A549 (cell line): ENCODE data around the gene CD80. TPM values are rescaled to one million over a fixed set of nuclear protein-coding genes. Genes with fewer than 3 reads are reported as not detected.

Experiments used
- ATAC-seq, 2 experiments: fragments of 200-7000 bp in 1 of 2; fragments of >200 bp in 1 of 2; cut with Nextera tagmentation in 1 of 2; cut with Tn5 transposase in 1 of 2; 3 replicates each; pipeline versions ENCODE4 v1.8.0 to v1.9.1; 2018 to 2020; ENCODE audit warnings: mild to moderate bottlenecking in 1 of 2, moderate library complexity in 1 of 2
- CTCF ChIA-PET: fragments of 300-600 bp; sonication (Branson Sonifier 250); formaldehyde crosslinking; extraction: SDS; loops from one replicate; lab custom pipeline; 2021; ENCODE audit warnings: antibody characterized with exemption, inconsistent platforms; lab: Yijun Ruan, JAX
- POLR2A ChIA-PET: fragments of 350-600 bp; formaldehyde crosslinking; extraction: SDS; loops from one replicate; lab custom pipeline; 2021; ENCODE audit warnings: antibody characterized with exemption, inconsistent platforms; lab: Yijun Ruan, JAX
- DNase-seq, 2 experiments: peaks; one replicate each; pipeline versions ENCODE4 v3.0.0 to v3.0.0-alpha.2; 2011 to 2016; ENCODE audit warnings: low read depth in 1 of 2, low spot score in 1 of 2
- FAIRE-seq: peaks from 2 replicates; lab custom pipeline; 2011; peaks lifted over from hg19 to GRCh38; lab: Jason Lieb, UNC
- H3K27ac ChIP-seq, 2 experiments: fragments of >200 bp; sonication (Bioruptor Twin); formaldehyde crosslinking; 3 replicates each; pipeline ENCODE4 v1.5.1; 2016 to 2017
- H3K4me1 ChIP-seq: fragments of >200 bp; sonication (Bioruptor Twin); formaldehyde crosslinking; 3 replicates; pipeline ENCODE4 v1.6.1; 2016
- H3K4me2 ChIP-seq: fragments of >200 bp; sonication (Bioruptor Twin); formaldehyde crosslinking; 3 replicates; pipeline ENCODE4 v1.6.1; 2016
- H3K4me3 ChIP-seq: fragments of >200 bp; sonication (Bioruptor Twin); formaldehyde crosslinking; 3 replicates; pipeline ENCODE4 v1.5.1; 2016
- H3K9me3 ChIP-seq: fragments of >200 bp; sonication (Bioruptor Twin); formaldehyde crosslinking; 3 replicates; pipeline ENCODE4 v1.6.1; 2016
- EHF ChIP-seq: fragments of 250-450 bp; sonication (Bioruptor Pico); IDR thresholded peaks from 2 replicates; pipeline ENCODE4 v1.5.0; 2020; ENCODE audit warnings: mild to moderate bottlenecking
- EP300 ChIP-seq, 2 experiments: fragments of >200 bp; sonication (Bioruptor Twin); formaldehyde crosslinking; IDR thresholded peaks; 2 replicates in 1 of 2; 3 replicates in 1 of 2; pipeline ENCODE4 v1.6.1; 2016 to 2017
- FOSB ChIP-seq: fragments of 250-450 bp; sonication (Bioruptor Pico); IDR thresholded peaks from 2 replicates; pipeline ENCODE4 v1.5.0; 2020; ENCODE audit warnings: mild to moderate bottlenecking, moderate library complexity
- FOSL2 ChIP-seq, 2 experiments: fragments of 450-650 bp in 1 of 2; fragments of >200 bp in 1 of 2; sonication (Bioruptor Twin) in 1 of 2; formaldehyde crosslinking; IDR thresholded peaks; 2 replicates each; pipeline versions ENCODE4 v1.5.0 to v1.6.1; 2016 to 2020; ENCODE audit warnings: mild to moderate bottlenecking in 1 of 2, moderate library complexity in 1 of 2
- FOXS1 ChIP-seq: fragments of 250-450 bp; sonication (Bioruptor Pico); IDR thresholded peaks from 2 replicates; pipeline ENCODE4 v1.5.0; 2020; ENCODE audit warnings: mild to moderate bottlenecking, moderate library complexity
- GATA3 ChIP-seq: IDR thresholded peaks from 2 replicates; pipeline ENCODE4 v1.6.1; 2012; ENCODE audit warnings: borderline replicate concordance
- HDAC2 ChIP-seq: fragments of 200-600 bp; sonication (generic); IDR thresholded peaks from 2 replicates; pipeline ENCODE4 v1.6.1; 2016
- HEYL ChIP-seq: fragments of 250-450 bp; sonication (Bioruptor Pico); IDR thresholded peaks from 2 replicates; pipeline ENCODE4 v1.8.0; 2021; ENCODE audit warnings: mild to moderate bottlenecking, moderate library complexity
- HOXB13 ChIP-seq: fragments of 250-450 bp; sonication (Bioruptor Pico); IDR thresholded peaks from 2 replicates; pipeline ENCODE4 v1.5.0; 2020; ENCODE audit warnings: low read depth, mild to moderate bottlenecking, moderate library complexity
- HOXB5 ChIP-seq: fragments of 250-450 bp; sonication (Bioruptor Pico); IDR thresholded peaks from 2 replicates; pipeline ENCODE4 v1.5.0; 2020; ENCODE audit warnings: mild to moderate bottlenecking, moderate library complexity
- JUNB ChIP-seq: fragments of >200 bp; sonication (Bioruptor Twin); formaldehyde crosslinking; IDR thresholded peaks from 2 replicates; pipeline ENCODE4 v1.6.1; 2016
- PHF8 ChIP-seq: fragments of 200-600 bp; sonication (generic); IDR thresholded peaks from 2 replicates; pipeline ENCODE4 v1.6.1; 2016; ENCODE audit warnings: low read depth, mild to moderate bottlenecking, antibody characterized with exemption, moderate library complexity, borderline replicate concordance
- POLR2AphosphoS2 ChIP-seq: conservative IDR thresholded peaks from 2 replicates; pipeline ENCODE4 v1.6.1; 2012; ENCODE audit warnings: low read length, improper control_type of control experiment, inconsistent platforms
- RAD21 ChIP-seq, 2 experiments: fragments of >200 bp in 1 of 2; sonication (Bioruptor Twin) in 1 of 2; formaldehyde crosslinking in 1 of 2; IDR thresholded peaks in 1 of 2; conservative IDR thresholded peaks in 1 of 2; 2 replicates in 1 of 2; 3 replicates in 1 of 2; pipeline ENCODE4 v1.6.1; 2012 to 2018; ENCODE audit warnings: inconsistent platforms in 1 of 2
- RARB ChIP-seq: fragments of 250-450 bp; sonication (Bioruptor Pico); IDR thresholded peaks from 2 replicates; pipeline ENCODE4 v1.8.0; 2021; ENCODE audit warnings: mild to moderate bottlenecking, moderate library complexity
- RCOR1 ChIP-seq: fragments of 150-350 bp; IDR thresholded peaks from 2 replicates; pipeline ENCODE4 v1.6.1; 2014; ENCODE audit warnings: antibody characterized with exemption, low read length, low read depth
- RFX5 ChIP-seq: fragments of 450-650 bp; IDR thresholded peaks from 2 replicates; pipeline ENCODE4 v1.7.1; 2014; ENCODE audit warnings: antibody characterized with exemption, mild to moderate bottlenecking, moderate library complexity
- SREBF2 ChIP-seq: fragments of 450-650 bp; IDR thresholded peaks from 2 replicates; pipeline ENCODE4 v1.6.1; 2014; ENCODE audit warnings: mild to moderate bottlenecking, moderate library complexity
- TFCP2L1 ChIP-seq: fragments of 250-450 bp; sonication (Bioruptor Pico); IDR thresholded peaks from 2 replicates; pipeline ENCODE4 v1.5.0; 2021; ENCODE audit warnings: mild to moderate bottlenecking
- TP53 ChIP-seq: fragments of 250-450 bp; sonication (Bioruptor Pico); IDR thresholded peaks from 2 replicates; pipeline ENCODE4 v1.5.0; 2021; ENCODE audit warnings: mild to moderate bottlenecking, moderate library complexity
- ZSCAN20 ChIP-seq: fragments of 250-450 bp; sonication (Bioruptor Pico); IDR thresholded peaks from 2 replicates; pipeline ENCODE4 v1.8.0; 2022; ENCODE audit warnings: mild to moderate bottlenecking, moderate library complexity
- WGBS: methylation state at CpG from one replicate; pipeline ENCODE4 v1.1.6; 2017; ENCODE audit errors: missing lambda C conversion rate; 5-methylcytosine and 5-hydroxymethylcytosine counted together
- polyA plus RNA-seq, 4 experiments: library from polyadenylated mRNA; depleted of rRNA in 3 of 4; stranded (reverse); fragments of >200 nt; fragmentation: RNase III in 1 of 4; extraction: RNeasy Plus Mini Kit Qiagen cat#74134 plus additional on column Dnase treatment in 1 of 4; gene quantifications; 2 replicates in 3 of 4; 3 replicates in 1 of 4; pipeline ENCODE4 v1.2.3, GENCODE V29; 2011 to 2017
- TF ChIP-seq, protein P1 (sequence below): IDR thresholded peaks from 2 replicates; pipeline ENCODE4 v1.6.1; 2012
- TF ChIP-seq, protein P2 (sequence below): fragments of >200 bp; sonication (Bioruptor Twin); formaldehyde crosslinking; IDR thresholded peaks from 2 replicates; pipeline ENCODE4 v1.6.1; 2016
- TF ChIP-seq, protein P3 (sequence below): IDR thresholded peaks from 2 replicates; pipeline ENCODE4 v1.6.1; 2012; ENCODE audit warnings: low read depth, borderline replicate concordance
- TF ChIP-seq, protein P4 (sequence below): fragments of 450-650 bp; IDR thresholded peaks from 2 replicates; pipeline ENCODE4 v1.6.1; 2014; ENCODE audit warnings: antibody characterized with exemption
- TF ChIP-seq, protein P5 (sequence below): IDR thresholded peaks from 2 replicates; pipeline ENCODE4 v1.6.1; 2012

CD80 gene
- polyA plus RNA-seq, 2 of the 4 experiments (the other 2 are of a cell fraction): 0.08 TPM; not detected in 1

DNA sequence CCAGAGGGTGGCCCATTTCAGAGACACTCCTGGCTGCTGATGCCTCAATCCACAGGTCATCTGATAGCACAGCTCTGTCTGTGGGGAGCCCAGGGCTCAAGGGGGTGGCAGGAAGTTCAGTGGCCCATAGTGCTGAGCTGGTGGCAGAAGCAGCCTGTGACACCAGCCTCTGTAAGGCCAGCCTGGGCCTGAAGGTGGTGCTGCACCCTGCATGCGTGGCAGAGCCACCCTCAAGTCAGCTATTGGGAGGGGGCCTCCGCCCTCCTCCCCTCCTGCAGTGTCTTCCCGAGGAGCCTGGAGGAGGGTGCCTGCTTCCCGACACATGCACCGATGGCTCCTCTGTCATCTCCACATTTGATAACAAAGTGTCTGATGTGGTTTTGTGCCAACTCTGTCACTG, 41.3 kb upstream of the CD80 start:
- Histone ChIP-seq H3K4me2 (no peak overlapping the region), H3K4me1 (peaks cover 8% of the 10 kb centered on the region; the same call in 2 of the 3 replicates), H3K27ac (no peak overlapping the region), H3K9me3 (no peaks in the 10 kb centered on the region), H3K4me3 (no peak overlapping the region)
- 44% methylated on average over 5 of the region's 5 CpGs for WGBS
- FAIRE-seq (no peak), ATAC-seq (peak; percentile 54 to 87; a peak in 4 of 6 replicates), DNase-seq (peak in 1 of 2 experiments; percentile 12)
- TF ChIP-seq, protein P1, sequence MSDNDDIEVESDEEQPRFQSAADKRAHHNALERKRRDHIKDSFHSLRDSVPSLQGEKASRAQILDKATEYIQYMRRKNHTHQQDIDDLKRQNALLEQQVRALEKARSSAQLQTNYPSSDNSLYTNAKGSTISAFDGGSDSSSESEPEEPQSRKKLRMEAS: no peak
- TF ChIP-seq RAD21 (conservative IDR thresholded peaks at IDR 0.05 in 1 of 2, IDR thresholded peaks at IDR 0.05 in 1 of 2): peak in 1 of 2 experiments; percentile 33; a peak in 2 of 5 replicates
- ChIA-PET POLR2A (no interaction called here), CTCF (interaction anchor here (0.6 to 2.1 kb wide), 3 partner anchors 9 to 81 kb away, joined by 3 to 6 read pairs (median 5); no protein-coding TSS in a partner anchor)

DNA sequence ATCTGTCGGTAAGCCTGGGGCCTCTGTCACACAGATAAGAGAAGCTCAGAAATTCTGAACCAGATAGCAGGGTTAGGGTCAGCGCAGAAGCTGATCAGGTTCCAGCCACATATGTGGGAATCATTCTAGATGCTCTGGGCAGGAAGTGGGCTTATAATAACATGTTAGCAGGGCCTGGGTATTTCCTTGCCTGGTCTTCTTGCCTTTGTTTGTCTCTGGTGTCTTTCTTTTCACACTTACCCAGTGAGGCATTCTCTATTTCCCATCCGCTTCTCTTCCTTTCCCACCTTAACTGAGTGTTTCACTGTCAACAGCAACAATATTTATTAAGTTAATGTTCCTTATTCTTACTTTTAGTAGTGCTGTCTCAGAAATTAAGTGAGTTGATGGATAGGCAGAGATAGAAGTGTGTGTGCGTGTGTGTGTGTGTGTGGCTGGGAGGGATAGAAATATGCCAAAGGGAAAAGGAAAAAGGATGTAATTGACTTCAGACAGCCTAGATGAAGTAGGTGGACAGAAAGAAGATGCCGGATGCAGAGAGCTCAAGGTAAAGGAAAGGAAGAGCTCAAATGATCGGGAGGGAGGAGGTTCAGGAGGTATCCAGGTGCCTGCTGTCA, 40.3 kb upstream of the CD80 start:
- 85% methylated on average over 6 of the region's 6 CpGs for WGBS

DNA sequence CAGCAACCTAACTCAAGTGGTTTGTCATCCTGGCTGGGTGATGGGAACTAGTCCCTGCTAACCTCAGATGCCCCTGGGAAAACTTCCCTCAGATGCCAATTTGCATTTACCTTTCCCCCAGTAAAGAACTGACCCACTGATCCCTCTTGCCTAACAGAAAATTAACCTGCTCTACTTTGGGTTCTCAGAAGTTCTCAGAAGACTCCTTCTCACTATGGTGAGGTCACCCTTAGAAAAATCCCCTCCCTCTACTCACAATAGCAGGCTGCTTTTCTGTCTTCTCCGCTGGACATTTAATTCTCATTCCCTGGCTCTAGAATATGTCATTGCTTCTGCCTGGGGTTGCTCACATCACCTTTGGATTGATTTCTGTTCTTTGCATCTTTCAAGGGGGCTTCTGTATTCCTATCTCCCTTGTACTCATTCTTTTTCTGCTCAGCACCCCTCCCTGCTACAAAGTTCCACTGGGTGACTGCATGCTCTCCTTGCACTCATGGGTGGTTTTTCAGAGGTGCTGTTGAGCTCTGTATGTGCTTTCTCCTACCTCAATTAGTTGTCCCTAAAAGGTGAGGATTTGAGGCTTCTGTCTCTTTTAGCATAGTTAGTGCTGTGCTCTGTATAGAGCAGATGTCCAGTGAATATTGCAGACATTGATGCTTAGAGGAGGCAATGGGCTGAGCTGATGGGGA, 39.1 kb upstream of the CD80 start:
- H3K9me3 ChIP-seq: no peaks in the 10 kb centered on the region
- 93% methylated on average over 1 of the region's 1 CpG for WGBS
- FAIRE-seq: no peak
- ChIA-PET CTCF (interaction anchor here (0.8 kb wide), 1 partner anchor 85 kb away, joined by 3 read pairs; no protein-coding TSS in a partner anchor), POLR2A (interaction anchor here (1.6 kb wide), 1 partner anchor 135 kb away, joined by 3 read pairs; the partner anchor contains the start of gene TMEM39A)
- DNase-seq: no peak
- H3K27ac ChIP-seq: no peak overlapping the region
- no peak overlapping the region for H3K4me3 ChIP-seq
- ATAC-seq: no peak
- TF ChIP-seq TP53 (no peak), TFCP2L1 (CRISPR knock-in tag) (no peak), JUNB (no peak), GATA3 (no peak), EHF (CRISPR knock-in tag) (no peak), FOSL2 (IDR thresholded peaks at IDR 0.05) (no peak), FOSL2 (CRISPR knock-in tag; IDR thresholded peaks at IDR 0.05) (no peak), PHF8 (no peak), RAD21 (conservative IDR thresholded peaks at IDR 0.05 in 1 of 2, IDR thresholded peaks at IDR 0.05 in 1 of 2) (no peak)
- TF ChIP-seq, protein P2, sequence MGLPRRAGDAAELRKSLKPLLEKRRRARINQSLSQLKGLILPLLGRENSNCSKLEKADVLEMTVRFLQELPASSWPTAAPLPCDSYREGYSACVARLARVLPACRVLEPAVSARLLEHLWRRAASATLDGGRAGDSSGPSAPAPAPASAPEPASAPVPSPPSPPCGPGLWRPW: no peak
- TF ChIP-seq, protein P3, sequence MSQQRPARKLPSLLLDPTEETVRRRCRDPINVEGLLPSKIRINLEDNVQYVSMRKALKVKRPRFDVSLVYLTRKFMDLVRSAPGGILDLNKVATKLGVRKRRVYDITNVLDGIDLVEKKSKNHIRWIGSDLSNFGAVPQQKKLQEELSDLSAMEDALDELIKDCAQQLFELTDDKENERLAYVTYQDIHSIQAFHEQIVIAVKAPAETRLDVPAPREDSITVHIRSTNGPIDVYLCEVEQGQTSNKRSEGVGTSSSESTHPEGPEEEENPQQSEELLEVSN: no peak
- TF ChIP-seq, protein P4, sequence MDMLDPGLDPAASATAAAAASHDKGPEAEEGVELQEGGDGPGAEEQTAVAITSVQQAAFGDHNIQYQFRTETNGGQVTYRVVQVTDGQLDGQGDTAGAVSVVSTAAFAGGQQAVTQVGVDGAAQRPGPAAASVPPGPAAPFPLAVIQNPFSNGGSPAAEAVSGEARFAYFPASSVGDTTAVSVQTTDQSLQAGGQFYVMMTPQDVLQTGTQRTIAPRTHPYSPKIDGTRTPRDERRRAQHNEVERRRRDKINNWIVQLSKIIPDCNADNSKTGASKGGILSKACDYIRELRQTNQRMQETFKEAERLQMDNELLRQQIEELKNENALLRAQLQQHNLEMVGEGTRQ: no peak
- TF ChIP-seq, protein P5, sequence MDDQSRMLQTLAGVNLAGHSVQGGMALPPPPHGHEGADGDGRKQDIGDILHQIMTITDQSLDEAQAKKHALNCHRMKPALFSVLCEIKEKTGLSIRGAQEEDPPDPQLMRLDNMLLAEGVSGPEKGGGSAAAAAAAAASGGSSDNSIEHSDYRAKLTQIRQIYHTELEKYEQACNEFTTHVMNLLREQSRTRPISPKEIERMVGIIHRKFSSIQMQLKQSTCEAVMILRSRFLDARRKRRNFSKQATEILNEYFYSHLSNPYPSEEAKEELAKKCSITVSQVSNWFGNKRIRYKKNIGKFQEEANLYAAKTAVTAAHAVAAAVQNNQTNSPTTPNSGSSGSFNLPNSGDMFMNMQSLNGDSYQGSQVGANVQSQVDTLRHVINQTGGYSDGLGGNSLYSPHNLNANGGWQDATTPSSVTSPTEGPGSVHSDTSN: no peak
- no peak overlapping the region for H3K4me2 ChIP-seq
- H3K4me1 ChIP-seq: peaks cover 8% of the 10 kb centered on the region; the same call in 2 of the 3 replicates

More for the DNA sequence above, 40.3 kb upstream of the CD80 start:
- no peak overlapping the region for H3K4me3 ChIP-seq
- ATAC-seq (no peak), FAIRE-seq (no peak), DNase-seq (no peak)
- H3K9me3 ChIP-seq: no peaks in the 10 kb centered on the region
- ChIA-PET CTCF (interaction anchor here (0.6 to 2.1 kb wide), 5 partner anchors 13 to 1138 kb away, joined by 3 to 6 read pairs (median 4); no protein-coding TSS in a partner anchor), POLR2A (interaction anchor here (1.6 kb wide), 1 partner anchor 136 kb away, joined by 3 read pairs; the partner anchor contains the start of gene TMEM39A)
- H3K27ac ChIP-seq: no peak overlapping the region
- no peak for TF ChIP-seq POLR2AphosphoS2
- TF ChIP-seq ZSCAN20 (CRISPR knock-in tag): no peak
- TF ChIP-seq FOSB (CRISPR knock-in tag): no peak
- TF ChIP-seq FOXS1 (CRISPR knock-in tag): no peak
- no peak for TF ChIP-seq HEYL
- TF ChIP-seq RCOR1: no peak
- no peak for TF ChIP-seq EP300 (IDR thresholded peaks at IDR 0.05)
- TF ChIP-seq HOXB13: no peak
- TF ChIP-seq RARB (CRISPR knock-in tag): no peak
- no peak for TF ChIP-seq RFX5
- TF ChIP-seq, protein P1: no peak
- no peak for TF ChIP-seq SREBF2
- no peak for TF ChIP-seq HOXB5 (CRISPR knock-in tag)
- no peak for TF ChIP-seq HDAC2
- no peak overlapping the region for H3K4me2 ChIP-seq
- peaks cover 8% of the 10 kb centered on the region; the same call in 2 of the 3 replicates for H3K4me1 ChIP-seq
